NCI-H1436 (cell line): ENCODE results near the gene GALNT16.
"Not testable (repeated sequence)": the region's sequence is repeated elsewhere in the genome, so short reads cannot be mapped to it uniquely, and the experiment has no call there.

Experiments
- DNase-seq: peaks from one replicate; lab custom pipeline; 2025; lab: John Stamatoyannopoulos, UW

Gene GALNT16

GRCh38 chr14:69259527-69260189 lies at the start of gene GALNT16:
Gene GALNT16 (plus strand): TSS chr14:69260158. CDS start chr14:69260291, 133 bp downstream.
- DNase-seq: no peak

- no peak for DNase-seq
Observed at GRCh38 chr14:69214393-69214792, 45.6 kb upstream of the GALNT16 start.

GRCh38 chr14:69217663-69218062 lies 42.3 kb upstream of the GALNT16 start:
- DNase-seq: not testable (repeated sequence)

GRCh38 chr14:69224946-69225345 lies 35.0 kb upstream of the GALNT16 start:
- no peak for DNase-seq

GRCh38 chr14:69226178-69226577 lies 33.8 kb upstream of the GALNT16 start:
- no peak for DNase-seq

- DNase-seq: no peak
Observed at GRCh38 chr14:69226736-69227135, 33.2 kb upstream of the GALNT16 start.

- no peak for DNase-seq
Observed at GRCh38 chr14:69231486-69231885, 28.5 kb upstream of the GALNT16 start.

- DNase-seq: no peak
Observed at GRCh38 chr14:69232388-69232787, 27.6 kb upstream of the GALNT16 start.

- no peak for DNase-seq
Observed at GRCh38 chr14:69234106-69234505, 25.9 kb upstream of the GALNT16 start.

- no peak for DNase-seq
Observed at GRCh38 chr14:69235708-69236107, 24.2 kb upstream of the GALNT16 start.

GRCh38 chr14:69237142-69237541 lies 22.8 kb upstream of the GALNT16 start:
- DNase-seq: no peak

- no peak for DNase-seq
Observed at GRCh38 chr14:69237584-69237983, 22.4 kb upstream of the GALNT16 start.

GRCh38 chr14:69238883-69239282 lies 21.1 kb upstream of the GALNT16 start:
- no peak for DNase-seq

GRCh38 chr14:69240527-69241173 lies 19.3 kb upstream of the GALNT16 start:
- DNase-seq: no peak

- DNase-seq: no peak
Observed at GRCh38 chr14:69241577-69241976, 18.4 kb upstream of the GALNT16 start.

GRCh38 chr14:69242311-69243224 lies 17.4 kb upstream of the GALNT16 start:
- peak; percentile 55 for DNase-seq

GRCh38 chr14:69244946-69245345 lies 15.0 kb upstream of the GALNT16 start:
- no peak for DNase-seq

GRCh38 chr14:69246331-69246730 lies 13.6 kb upstream of the GALNT16 start:
- no peak for DNase-seq

- DNase-seq: no peak
Observed at GRCh38 chr14:69247676-69248440, 12.1 kb upstream of the GALNT16 start.

- DNase-seq: no peak
Observed at GRCh38 chr14:69249603-69250002, 10.4 kb upstream of the GALNT16 start.

GRCh38 chr14:69252851-69253250 lies 7.1 kb upstream of the GALNT16 start:
- no peak for DNase-seq

GRCh38 chr14:69259168-69259526 lies 811 bp upstream of the GALNT16 start:
- DNase-seq: no peak
